Motor neuron (in vitro differentiated cells): ENCODE results near the gene RCAN1. TPM values are rescaled to one million over a fixed set of nuclear protein-coding genes. Genes with fewer than 3 reads are reported as not detected.
"Not testable (repeated sequence)": the region's sequence is repeated elsewhere in the genome, so short reads cannot be mapped to it uniquely, and the experiment has no call there.

ENCODE experiments used
- ATAC-seq, 8 experiments: fragments of 200-7000 bp; cut with Tn5 transposase; replicated peaks in 6 of 8; 2 replicates each; pipeline ENCODE4 v1.8.0; 2021; ENCODE audit warnings: mild to moderate bottlenecking in 8 of 8, moderate library complexity in 8 of 8
- H3K27ac ChIP-seq, 2 donors: fragments of 250-450 bp; sonication (Bioruptor Pico); 2 replicates each; pipeline ENCODE4 v1.9.0; 2021; ENCODE audit warnings: antibody characterized with exemption in 2 of 2, mild to moderate bottlenecking in 2 of 2, moderate library complexity in 1 of 2
- H3K4me1 ChIP-seq, 2 donors: fragments of 250-450 bp; sonication (Bioruptor Pico); replicated peaks in 1 of 2; 2 replicates each; pipeline ENCODE4 v1.6.1; 2021; ENCODE audit warnings: antibody characterized with exemption in 2 of 2, mild to moderate bottlenecking in 2 of 2, moderate library complexity in 1 of 2
- H3K4me3 ChIP-seq, 5 donors: fragments of 250-450 bp; sonication (Bioruptor Pico); 2 replicates each; pipeline ENCODE4 v1.9.0; 2021; ENCODE audit warnings: antibody characterized with exemption in 5 of 5, mild to moderate bottlenecking in 5 of 5, moderate library complexity in 4 of 5
- WGBS, 10 experiments: fragments of 450-650 bp; shearing (Covaris generic); methylation state at CpG; one replicate each; pipeline ENCODE4 v1.0.0; 2022; 5-methylcytosine and 5-hydroxymethylcytosine counted together
- in situ Hi-C, 9 experiments: fragments of 400-800 bp; cut with MboI; loops; one replicate each; pipeline ENCODE4 v1.15.0; 2021; ENCODE audit warnings: low sequenced_read_pairs in 9 of 9, low pct_unique_long_range_greater_than_20kb in 2 of 9; ENCODE audit not compliant: unreplicated experiment in 9 of 9
- total RNA-seq, 8 experiments: library from RNA; unstranded; fragments of 300-600 nt; gene quantifications; 2 replicates each; pipeline versions ENCODE4 v1.2.3 to v1.2.4, GENCODE V29; 2022

RCAN1 gene
- total RNA-seq, 8 experiments from 2014 or later, result 10.3 to 280 (median 22.7) TPM

DNA sequence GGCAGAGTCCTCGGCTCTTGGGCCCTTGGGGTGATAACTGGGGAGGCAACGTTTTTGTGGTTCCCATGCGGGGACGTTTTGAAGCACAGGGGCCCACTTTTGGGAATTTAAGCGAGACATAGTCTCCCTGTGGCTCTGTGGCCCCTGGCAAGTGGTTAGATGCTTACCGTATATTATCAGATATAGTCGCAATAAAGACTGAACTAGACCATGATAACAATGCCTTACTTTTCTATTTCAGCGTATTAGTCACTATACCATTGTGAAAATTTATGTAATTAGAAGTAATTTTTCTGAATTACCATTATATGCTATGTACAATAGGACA, 538 bp upstream of the RCAN1 start:
- peak; percentile 6 to 19 (median 12) for ATAC-seq
- H3K27ac ChIP-seq, result no peak overlapping the region
- peaks cover 6 to 7% of the 10 kb centered on the region in 2 donors for H3K4me1 ChIP-seq
- in situ Hi-C loops, result loop anchor here in 1 of 9 experiments (25.0 kb wide), 1 partner anchor 703 kb away; the partner anchor contains the start of gene ATP5PO
- H3K4me3 ChIP-seq, result peak overlapping the region; percentile 57 to 92 (median 69)
- 0 to 25% (median 0%) methylated on average over 2 to 6 of the region's 8 CpGs; no CpG with 5 or more reads in 1 of the 10 experiments for WGBS, 10 experiments

DNA sequence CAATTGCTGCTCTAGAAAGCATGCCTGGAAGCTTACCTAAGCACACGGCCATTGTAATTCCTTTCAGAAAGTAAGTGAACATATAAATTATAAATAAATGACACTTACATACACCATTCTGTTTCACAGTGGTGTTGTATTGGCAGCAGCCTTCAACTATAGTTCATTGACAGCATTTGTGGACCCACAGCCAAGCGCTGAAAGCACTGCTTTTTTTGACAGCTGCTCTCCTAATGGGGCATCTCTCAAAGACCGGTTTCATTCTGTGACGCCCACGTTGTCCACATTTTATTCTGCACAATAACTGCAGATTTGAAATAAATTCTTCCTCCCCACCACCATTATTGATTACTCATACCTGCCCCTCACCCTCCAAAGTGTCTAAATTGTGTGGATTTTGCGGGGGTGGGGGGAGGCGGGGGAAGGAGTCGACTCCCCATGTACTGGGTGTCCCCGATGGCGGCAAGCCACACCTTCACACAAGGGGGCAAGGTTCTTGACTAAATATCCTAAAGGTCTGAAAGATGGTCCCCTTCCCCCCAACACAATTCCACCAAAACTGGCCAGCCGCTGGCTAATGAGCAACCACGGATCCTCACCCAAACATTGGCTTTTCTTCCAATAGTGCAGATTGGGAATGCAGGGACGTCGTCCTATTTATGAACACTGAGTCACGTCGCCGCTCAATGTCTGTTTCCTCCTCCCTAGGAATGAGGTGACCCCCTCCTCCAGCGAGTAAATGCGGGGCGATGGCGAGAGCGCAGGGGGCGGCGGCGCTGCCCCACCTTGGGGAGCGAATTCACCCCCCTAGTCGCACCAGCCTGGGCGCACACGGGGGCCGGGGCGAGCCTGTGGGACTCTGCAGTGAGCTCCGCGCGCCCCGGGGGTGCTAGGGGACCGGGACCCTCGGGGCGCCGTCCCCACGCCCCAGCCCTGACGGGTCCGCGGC, 960 bp downstream of the RCAN1 start:
- Histone ChIP-seq H3K4me3 (peak overlapping the region; percentile 57 to 92 (median 69)), H3K27ac (no peak overlapping the region), H3K4me1 (peaks cover 4 to 6% of the 10 kb centered on the region in 2 donors)
- in situ Hi-C loops, result loop anchor here in 1 of 9 experiments (25.0 kb wide), 1 partner anchor 702 kb away; the partner anchor contains the start of gene ATP5PO
- 0 to 80% (median 30%) methylated on average over 1 to 10 of the region's 43 CpGs for WGBS, 10 experiments
- ATAC-seq, result peak in 3 of 8 experiments; percentile 0 to 1 (median 0)

DNA sequence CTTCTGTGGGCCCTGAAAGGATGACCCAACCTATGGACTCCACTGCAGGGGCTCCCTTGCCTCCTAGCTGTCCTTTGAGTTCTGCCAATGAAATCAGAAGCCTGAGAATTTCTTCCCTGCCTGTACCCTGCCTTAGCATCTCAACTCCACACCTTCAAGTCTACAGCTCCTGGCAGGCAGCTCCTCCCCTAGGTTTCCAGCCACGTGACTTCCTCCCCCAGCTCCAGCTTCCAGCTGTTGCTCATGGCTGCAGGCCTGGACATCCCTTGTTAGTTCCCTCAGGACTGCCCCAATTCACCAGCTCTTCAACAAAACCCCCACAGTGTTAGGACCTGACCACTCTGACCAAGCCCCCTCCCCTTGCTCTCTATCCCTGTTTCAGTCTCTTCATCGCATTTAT, 2.4 kb downstream of the RCAN1 start:
- in situ Hi-C loops, result loop anchor here in 1 of 9 experiments (25.0 kb wide), 1 partner anchor 700 kb away; the partner anchor contains the start of gene ATP5PO
- Histone ChIP-seq H3K4me3 (no peak overlapping the region), H3K27ac (no peak overlapping the region), H3K4me1 (peaks cover 4 to 6% of the 10 kb centered on the region in 2 donors)
- 0 to 100% (median 80%) methylated on average over 1 to 2 of the region's 2 CpGs; no CpG with 5 or more reads in 5 of the 10 experiments for WGBS, 10 experiments
- no peak for ATAC-seq

DNA sequence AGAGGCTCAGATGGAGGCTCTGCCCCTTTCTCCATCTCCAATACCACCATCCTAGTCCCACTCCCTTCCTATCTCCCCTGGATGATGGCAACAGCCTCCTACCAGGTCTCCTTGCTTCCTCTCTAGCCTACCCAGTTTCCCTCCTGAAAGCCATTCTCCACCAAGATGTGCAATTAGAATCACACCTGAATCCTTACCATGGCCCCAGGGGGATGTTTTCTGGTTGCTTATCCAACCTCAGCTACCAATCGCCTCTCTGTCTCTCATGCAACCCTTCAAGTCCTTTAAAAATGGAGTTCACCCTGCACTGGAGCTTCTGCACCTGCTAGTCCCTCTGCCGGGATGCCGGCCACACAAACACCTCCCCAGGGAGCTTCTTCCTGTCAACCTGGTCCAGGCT, 2.9 kb downstream of the RCAN1 start:
- Histone ChIP-seq H3K4me1 (peaks cover 4 to 6% of the 10 kb centered on the region in 2 donors), H3K27ac (no peak overlapping the region), H3K4me3 (no peak overlapping the region)
- in situ Hi-C loops, result loop anchor here in 1 of 9 experiments (25.0 kb wide), 1 partner anchor 700 kb away; the partner anchor contains the start of gene ATP5PO
- no peak for ATAC-seq
- 40 to 100% (median 81%) methylated on average over 1 to 3 of the region's 3 CpGs; no CpG with 5 or more reads in 2 of the 10 experiments for WGBS, 10 experiments

DNA sequence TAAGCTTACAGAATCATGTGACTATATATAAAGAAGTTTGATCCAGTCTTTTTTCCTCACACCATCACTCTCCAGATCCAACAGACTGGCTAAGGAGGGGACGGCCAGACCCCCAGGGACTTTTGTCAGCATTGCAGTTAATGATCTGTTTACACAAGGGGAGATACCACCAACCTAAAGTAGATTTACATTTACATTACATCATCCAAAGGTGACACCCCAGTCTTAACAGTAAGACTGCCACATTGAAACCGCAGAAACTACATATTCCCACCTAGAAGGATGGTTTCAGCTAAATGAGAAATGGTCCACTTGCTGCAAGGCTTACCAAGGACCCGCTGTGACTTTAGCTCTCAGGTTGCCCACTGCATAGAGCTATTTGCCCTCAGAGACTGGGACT, 3.4 kb downstream of the RCAN1 start:
- ATAC-seq, result no peak
- Histone ChIP-seq H3K27ac (no peak overlapping the region), H3K4me3 (no peak overlapping the region), H3K4me1 (peaks cover 4 to 6% of the 10 kb centered on the region in 2 donors)
- in situ Hi-C loops, result loop anchor here in 1 of 9 experiments (25.0 kb wide), 1 partner anchor 699 kb away; the partner anchor contains the start of gene ATP5PO
- 64 to 100% (median 86%) methylated on average over 1 to 3 of the region's 3 CpGs; no CpG with 5 or more reads in 3 of the 10 experiments for WGBS, 10 experiments

DNA sequence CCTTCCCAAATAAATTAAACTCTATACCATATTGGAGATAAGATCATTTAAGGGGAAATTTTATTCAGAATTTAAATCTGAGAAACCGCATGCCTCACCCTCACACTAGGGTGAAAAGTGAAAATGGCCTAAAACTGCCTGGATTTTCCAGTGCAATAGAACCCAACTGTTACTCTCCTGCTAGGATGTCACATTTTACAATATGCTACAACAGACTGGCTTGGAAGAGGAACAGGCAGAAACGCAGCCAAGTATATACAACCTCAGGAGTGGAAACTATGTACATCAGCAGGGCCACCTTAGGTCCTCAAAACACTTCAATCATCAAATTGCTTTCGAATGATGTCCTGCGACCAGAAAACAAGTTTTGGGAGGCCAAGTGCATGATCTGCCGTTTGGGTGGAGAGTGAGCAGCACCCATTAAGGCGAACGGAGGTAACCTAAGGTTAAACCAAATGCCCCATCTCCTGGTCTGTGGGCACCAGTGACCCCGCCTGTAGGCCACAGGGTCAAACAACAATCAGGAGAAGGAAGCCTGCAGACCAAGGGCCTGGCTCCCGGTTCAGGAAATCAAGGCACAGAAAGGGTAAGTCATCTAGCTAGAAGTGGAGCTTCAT, 4.9 kb downstream of the RCAN1 start:
- H3K27ac ChIP-seq, result no peak overlapping the region
- no peak for ATAC-seq
- peaks cover 4 to 6% of the 10 kb centered on the region in 2 donors for H3K4me1 ChIP-seq
- no peak overlapping the region for H3K4me3 ChIP-seq
- in situ Hi-C loops, result loop anchor here in 1 of 9 experiments (25.0 kb wide), 1 partner anchor 698 kb away; the partner anchor contains the start of gene ATP5PO
- WGBS, 10 experiments, result 61 to 97% (median 77%) methylated on average over 1 to 8 of the region's 9 CpGs; no CpG with 5 or more reads in 1 of the 10 experiments

DNA sequence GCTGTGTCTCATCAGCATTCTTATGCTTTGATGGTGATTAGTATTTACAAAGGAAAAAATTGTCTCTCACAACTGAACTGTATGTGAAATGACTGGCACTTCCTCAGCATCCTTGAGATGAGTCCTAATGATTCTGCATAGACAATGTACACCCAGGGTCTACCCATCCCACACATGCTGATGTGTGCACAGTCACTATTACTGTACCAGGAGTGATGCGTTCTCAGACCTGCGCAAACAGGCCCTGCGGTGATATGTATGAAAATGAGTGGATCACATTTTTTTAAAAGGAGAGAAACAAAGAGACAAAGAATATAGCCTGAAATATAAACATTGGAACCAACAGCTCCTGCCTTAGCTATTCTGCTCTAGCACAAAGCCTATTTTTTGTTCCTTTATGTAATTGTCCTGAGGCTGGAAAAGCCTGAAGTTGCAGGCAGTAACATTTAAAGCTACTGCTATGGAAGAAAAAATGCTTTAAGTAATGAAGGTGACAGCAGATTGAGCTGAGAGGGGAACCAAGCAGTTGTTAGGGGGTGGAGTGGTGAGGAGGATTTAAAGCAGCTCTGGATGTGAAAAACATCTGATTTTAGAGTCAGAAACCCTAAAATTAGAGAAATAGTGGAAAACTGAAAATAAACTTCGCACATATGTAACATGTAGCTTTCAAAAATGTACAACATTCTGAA, 5.5 kb downstream of the RCAN1 start:
- no peak overlapping the region for H3K27ac ChIP-seq
- 78 to 100% (median 100%) methylated on average over 1 to 4 of the region's 4 CpGs for WGBS, 10 experiments
- no peak overlapping the region for H3K4me3 ChIP-seq
- peak in 3 of 8 experiments; percentile 42 to 82 (median 52) for ATAC-seq
- peaks cover 4 to 6% of the 10 kb centered on the region in 2 donors for H3K4me1 ChIP-seq
- in situ Hi-C loops, result loop anchor here in 1 of 9 experiments (25.0 kb wide), 1 partner anchor 697 kb away; the partner anchor contains the start of gene ATP5PO

DNA sequence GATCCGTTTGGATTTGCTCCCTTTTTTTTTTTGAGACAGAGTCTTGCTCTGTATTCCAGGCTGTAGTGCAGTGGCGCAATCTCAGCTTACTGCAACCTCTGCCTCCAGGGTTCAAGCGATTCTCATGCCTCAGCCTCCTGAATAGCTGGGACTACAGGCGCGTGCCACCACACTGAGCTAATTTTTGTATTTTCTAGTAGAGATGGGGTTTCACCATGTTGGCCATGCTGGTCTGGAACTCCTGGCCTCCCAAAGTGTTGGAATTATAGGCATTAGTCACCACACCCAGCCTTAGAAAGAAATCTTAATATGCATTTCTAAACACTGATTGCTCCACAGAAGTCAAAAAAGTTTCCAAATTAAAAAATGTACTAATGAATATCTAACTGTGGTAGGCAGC, 7.5 kb downstream of the RCAN1 start:
- not testable (repeated sequence) for H3K4me3 ChIP-seq, H3K27ac ChIP-seq, H3K4me1 ChIP-seq, ATAC-seq
- in situ Hi-C loops, result loop anchor here in 1 of 9 experiments (25.0 kb wide), 1 partner anchor 695 kb away; the partner anchor contains the start of gene ATP5PO
- WGBS, 10 experiments, result 60 to 100% (median 92%) methylated on average over 1 to 5 of the region's 5 CpGs; no CpG with 5 or more reads in 2 of the 10 experiments

DNA sequence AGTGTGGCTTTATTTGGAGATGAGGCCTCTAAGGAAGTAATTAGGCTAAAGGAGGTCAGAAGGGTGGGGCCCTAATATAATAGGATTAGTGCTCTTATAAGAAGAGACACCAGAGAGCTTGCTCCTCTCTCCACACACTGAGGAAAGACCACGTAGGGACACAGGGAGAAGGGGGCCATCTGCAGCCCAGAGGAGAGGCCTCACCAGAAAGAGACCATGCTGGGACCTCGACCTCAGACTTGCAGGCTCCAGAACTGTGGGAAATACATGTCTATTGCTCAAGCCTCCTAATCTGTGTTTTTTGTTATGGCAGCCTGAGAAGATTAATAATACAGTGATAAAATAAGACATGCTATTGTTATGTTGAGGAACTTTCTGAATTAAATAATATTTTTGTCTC, 8.3 kb downstream of the RCAN1 start:
- WGBS, 10 experiments, result 40 to 100% (median 78%) methylated on average over 1 to 2 of the region's 2 CpGs; no CpG with 5 or more reads in 5 of the 10 experiments
- H3K27ac ChIP-seq, result no peak overlapping the region
- no peaks in the 10 kb centered on the region for H3K4me1 ChIP-seq
- no peak overlapping the region for H3K4me3 ChIP-seq
- ATAC-seq, result no peak
- in situ Hi-C loops, result loop anchor here in 1 of 9 experiments (25.0 kb wide), 1 partner anchor 694 kb away; the partner anchor contains the start of gene ATP5PO

DNA sequence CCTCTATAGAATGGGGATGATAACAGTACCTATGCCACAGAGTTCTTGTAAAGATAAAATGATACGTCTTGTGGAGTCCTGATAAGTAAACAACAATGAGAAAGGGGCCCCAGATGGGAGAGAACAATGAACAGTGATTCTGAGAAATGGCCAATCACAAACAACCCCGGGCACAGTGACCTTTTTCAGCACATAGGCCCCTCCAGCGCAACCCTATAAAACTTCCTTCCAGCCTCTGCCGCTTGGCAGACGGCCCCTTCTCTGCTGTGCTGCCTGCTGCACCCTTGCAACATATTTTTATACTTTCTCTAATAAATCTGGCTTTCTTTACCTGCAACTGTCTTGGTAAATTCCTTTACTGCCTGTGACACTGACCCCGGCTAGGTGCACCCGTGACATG, 8.9 kb downstream of the RCAN1 start:
- 71 to 100% (median 89%) methylated on average over 1 to 7 of the region's 7 CpGs; no CpG with 5 or more reads in 1 of the 10 experiments for WGBS, 10 experiments
- no peak for ATAC-seq
- Histone ChIP-seq H3K27ac (no peak overlapping the region), H3K4me3 (no peak overlapping the region), H3K4me1 (no peaks in the 10 kb centered on the region)
- in situ Hi-C loops, result loop anchor here in 1 of 9 experiments (25.0 kb wide), 1 partner anchor 694 kb away; the partner anchor contains the start of gene ATP5PO

DNA sequence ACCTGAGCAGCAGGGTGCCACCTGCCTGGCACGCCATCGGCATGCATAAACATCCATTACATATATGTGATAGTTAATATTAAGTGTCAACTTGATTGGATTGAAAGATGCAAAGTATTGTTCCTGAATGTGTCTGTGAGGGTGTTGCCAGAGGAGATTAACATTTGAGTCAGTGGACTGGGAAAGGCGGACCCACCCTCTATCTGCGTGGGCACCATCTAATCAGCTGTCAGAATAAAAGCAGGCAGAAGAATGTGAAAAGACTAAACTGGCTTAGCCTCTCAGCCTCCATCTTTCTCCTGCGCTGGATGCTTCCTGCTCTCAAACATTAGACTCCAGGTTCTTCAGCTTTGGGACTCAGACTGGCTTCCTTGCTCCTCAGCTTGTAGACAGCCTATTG, 10.0 kb downstream of the RCAN1 start:
- 52 to 100% (median 80%) methylated on average over 1 to 4 of the region's 5 CpGs; no CpG with 5 or more reads in 4 of the 10 experiments for WGBS, 10 experiments
- in situ Hi-C loops, result loop anchor here in 1 of 9 experiments (25.0 kb wide), 1 partner anchor 693 kb away; the partner anchor contains the start of gene ATP5PO
- ATAC-seq, H3K27ac ChIP-seq, H3K4me1 ChIP-seq, H3K4me3 ChIP-seq: not testable (repeated sequence)

DNA sequence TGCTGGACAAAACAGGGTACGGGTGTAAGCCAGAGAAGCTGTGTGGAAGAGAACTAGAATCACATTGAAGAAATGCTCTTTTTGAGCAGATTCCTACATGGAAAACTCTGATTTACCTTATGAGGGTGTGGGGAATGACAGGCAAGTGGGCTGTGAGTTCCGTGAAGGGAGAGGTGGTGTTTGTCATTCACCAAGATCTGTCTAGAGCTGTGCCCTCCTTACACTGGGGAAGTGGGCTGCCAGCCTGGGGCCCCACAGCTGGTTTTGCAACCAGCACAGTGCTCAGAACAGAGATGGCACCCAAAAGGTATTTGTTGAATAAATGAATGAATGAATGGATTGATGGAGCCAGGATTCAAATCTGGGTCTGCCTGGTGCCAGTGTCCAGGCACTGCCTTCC, 10.4 kb downstream of the RCAN1 start:
- ATAC-seq, result no peak
- 86 to 100% (median 100%) methylated on average over 1 of the region's 2 CpGs; no CpG with 5 or more reads in 7 of the 10 experiments for WGBS, 10 experiments
- Histone ChIP-seq H3K4me3 (no peak overlapping the region), H3K4me1 (no peaks in the 10 kb centered on the region), H3K27ac (no peak overlapping the region)
- in situ Hi-C loops, result loop anchor here in 1 of 9 experiments (25.0 kb wide), 1 partner anchor 692 kb away; the partner anchor contains the start of gene ATP5PO
